Gastrocnemius medialis (tissue), 4 donors: ENCODE data around the gene LRG1. TPM values are rescaled to one million over a fixed set of nuclear protein-coding genes. Genes with fewer than 3 reads are reported as not detected.
A peak's percentile ranks its signal among the peaks of the same experiment; 100 is the strongest.

Experiments used
- ATAC-seq, 2 donors: fragments of 150-250 bp; one replicate each; pipeline ENCODE4 v1.9.1; 2016
- DNase-seq, 2 donors: peaks; one replicate each; pipeline ENCODE4 v3.0.0-alpha.2; 2019
- H3K27ac ChIP-seq, 4 donors: fragments of 200-600 bp; sonication (generic); 1 replicate in 1 of 4; 2 replicates in 3 of 4; pipeline ENCODE4 v1.5.1; 2016 to 2018; ENCODE audit warnings: mild to moderate bottlenecking in 2 of 4, moderate library complexity in 1 of 4
- H3K27me3 ChIP-seq, 3 donors: fragments of 200-600 bp; sonication (generic) in 2 of 3; 1 replicate in 1 of 3; 2 replicates in 2 of 3; pipeline versions ENCODE4 v1.5.1 to v1.6.0; 2016 to 2019; ENCODE audit warnings: mild to moderate bottlenecking in 1 of 3, moderate library complexity in 1 of 3
- H3K36me3 ChIP-seq, 2 donors: fragments of 200-600 bp; sonication (generic) in 1 of 2; one replicate each; pipeline ENCODE4 v1.5.1; 2017 to 2018
- H3K4me1 ChIP-seq, 2 donors: fragments of 200-600 bp; sonication (generic) in 1 of 2; one replicate each; pipeline ENCODE4 v1.5.1; 2016 to 2017; ENCODE audit warnings: mild to moderate bottlenecking in 2 of 2
- H3K4me3 ChIP-seq, 4 donors: fragments of 200-600 bp; sonication (generic) in 3 of 4; 1 replicate in 1 of 4; 2 replicates in 3 of 4; pipeline ENCODE4 v1.5.1; 2016 to 2019; ENCODE audit warnings: mild to moderate bottlenecking in 2 of 4
- H3K9me3 ChIP-seq, 3 donors: fragments of 200-600 bp; sonication (generic) in 2 of 3; 1 replicate in 1 of 3; 2 replicates in 2 of 3; pipeline ENCODE4 v1.5.1; 2016 to 2019
- POLR2A ChIP-seq, 2 donors: fragments of 450-650 bp; IDR thresholded peaks; one replicate each; pipeline ENCODE4 v1.6.1; 2017; ENCODE audit warnings: antibody characterized with exemption in 2 of 2, mild to moderate bottlenecking in 2 of 2, moderate library complexity in 2 of 2
- in situ Hi-C, 4 donors: fragments of 200-750 bp; cut with MboI; loops; one replicate each; pipeline versions ENCODE4 v1.15.0 to v1.8.0; 2017; ENCODE audit warnings: low sequenced_read_pairs in 4 of 4
- intact Hi-C: fragments of 100-400 bp; cut with DNase I; formaldehyde crosslinking; loops from one replicate; pipeline ENCODE4 v1.15.1; 2023; ENCODE audit warnings: low total_unique reads
- total RNA-seq, 4 donors: library from RNA; depleted of rRNA; stranded (reverse); fragments of >200 nt; gene quantifications; one replicate each; pipeline versions ENCODE4 v1.1.0 to v1.2.3, GENCODE V29; 2016
- TF ChIP-seq, protein P1 (sequence below), 5 experiments: fragments of 450-650 bp in 3 of 5; fragments of 200-600 bp in 2 of 5; sonication (generic) in 2 of 5; IDR thresholded peaks in 4 of 5; conservative IDR thresholded peaks in 1 of 5; 1 replicate in 4 of 5; 2 replicates in 1 of 5; pipeline ENCODE4 v1.5.1; 2016 to 2019; ENCODE audit warnings: antibody characterized with exemption in 5 of 5, mild to moderate bottlenecking in 3 of 5, moderate library complexity in 3 of 5

LRG1 gene
- total RNA-seq, 4 donors from 2014 or later, result 0.15 to 2.7 (median 0.98) TPM; not detected in 1

DNA sequence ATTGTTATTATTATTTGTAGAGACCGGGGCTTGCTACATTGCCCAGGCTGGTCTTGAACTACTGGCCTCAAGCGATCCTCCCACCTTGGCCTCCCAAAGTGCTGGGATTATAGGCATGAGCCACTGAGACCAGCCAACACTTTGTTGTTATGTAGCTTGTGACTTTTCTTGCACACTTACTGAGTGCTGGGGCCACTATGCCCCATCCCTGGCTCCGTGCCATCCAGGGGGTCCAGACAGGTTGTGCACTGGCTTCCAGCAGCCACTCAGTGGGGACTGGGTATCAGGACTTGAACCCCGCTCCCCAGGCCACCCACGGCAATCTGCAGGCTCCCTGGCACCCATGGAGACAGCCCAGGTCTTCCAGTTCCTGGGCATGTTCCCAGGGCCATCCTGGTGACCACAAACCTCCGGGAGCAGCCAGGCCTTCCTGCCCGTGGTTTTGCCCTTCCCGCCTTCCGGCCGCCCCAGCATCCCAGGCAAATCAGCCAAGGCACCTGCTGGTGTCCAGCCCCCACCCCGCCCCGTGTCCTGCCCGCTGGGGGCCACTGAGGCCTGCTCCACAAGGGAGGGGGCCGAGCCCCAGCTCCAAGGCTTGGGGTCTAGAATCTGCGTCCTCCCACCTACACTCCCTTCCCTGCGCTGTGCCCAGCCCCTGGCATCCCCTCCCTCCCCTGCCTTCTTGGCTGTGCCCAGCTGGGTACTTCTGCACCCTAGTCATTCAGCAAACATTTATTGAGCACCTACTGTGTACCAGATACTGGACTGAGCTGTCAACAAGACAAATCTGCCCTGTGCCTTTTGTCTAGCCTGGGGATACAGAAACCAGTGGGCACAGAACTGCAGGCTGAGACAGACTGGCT is 43.4 kb upstream of the LRG1 start:
- in situ Hi-C loops, result no loop called here
- Histone ChIP-seq H3K36me3 (no peaks in the 10 kb centered on the region), H3K9me3 (no peaks in the 10 kb centered on the region), H3K27me3 (peaks cover 36 to 47% (median 39%) of the 10 kb centered on the region in 3 donors), H3K4me3 (no peak overlapping the region), H3K4me1 (peaks cover 0 to 18% of the 10 kb centered on the region in 2 donors), H3K27ac (no peak overlapping the region)
- ATAC-seq (no peak), DNase-seq (no peak)
- TF ChIP-seq POLR2A (IDR thresholded peaks at IDR 0.05), result no peak
- TF ChIP-seq, protein P1, sequence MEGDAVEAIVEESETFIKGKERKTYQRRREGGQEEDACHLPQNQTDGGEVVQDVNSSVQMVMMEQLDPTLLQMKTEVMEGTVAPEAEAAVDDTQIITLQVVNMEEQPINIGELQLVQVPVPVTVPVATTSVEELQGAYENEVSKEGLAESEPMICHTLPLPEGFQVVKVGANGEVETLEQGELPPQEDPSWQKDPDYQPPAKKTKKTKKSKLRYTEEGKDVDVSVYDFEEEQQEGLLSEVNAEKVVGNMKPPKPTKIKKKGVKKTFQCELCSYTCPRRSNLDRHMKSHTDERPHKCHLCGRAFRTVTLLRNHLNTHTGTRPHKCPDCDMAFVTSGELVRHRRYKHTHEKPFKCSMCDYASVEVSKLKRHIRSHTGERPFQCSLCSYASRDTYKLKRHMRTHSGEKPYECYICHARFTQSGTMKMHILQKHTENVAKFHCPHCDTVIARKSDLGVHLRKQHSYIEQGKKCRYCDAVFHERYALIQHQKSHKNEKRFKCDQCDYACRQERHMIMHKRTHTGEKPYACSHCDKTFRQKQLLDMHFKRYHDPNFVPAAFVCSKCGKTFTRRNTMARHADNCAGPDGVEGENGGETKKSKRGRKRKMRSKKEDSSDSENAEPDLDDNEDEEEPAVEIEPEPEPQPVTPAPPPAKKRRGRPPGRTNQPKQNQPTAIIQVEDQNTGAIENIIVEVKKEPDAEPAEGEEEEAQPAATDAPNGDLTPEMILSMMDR (IDR thresholded peaks at IDR 0.05 in 4 of 5, conservative IDR thresholded peaks at IDR 0.05 in 1 of 5), result no peak
- intact Hi-C loops, result no loop called here

DNA sequence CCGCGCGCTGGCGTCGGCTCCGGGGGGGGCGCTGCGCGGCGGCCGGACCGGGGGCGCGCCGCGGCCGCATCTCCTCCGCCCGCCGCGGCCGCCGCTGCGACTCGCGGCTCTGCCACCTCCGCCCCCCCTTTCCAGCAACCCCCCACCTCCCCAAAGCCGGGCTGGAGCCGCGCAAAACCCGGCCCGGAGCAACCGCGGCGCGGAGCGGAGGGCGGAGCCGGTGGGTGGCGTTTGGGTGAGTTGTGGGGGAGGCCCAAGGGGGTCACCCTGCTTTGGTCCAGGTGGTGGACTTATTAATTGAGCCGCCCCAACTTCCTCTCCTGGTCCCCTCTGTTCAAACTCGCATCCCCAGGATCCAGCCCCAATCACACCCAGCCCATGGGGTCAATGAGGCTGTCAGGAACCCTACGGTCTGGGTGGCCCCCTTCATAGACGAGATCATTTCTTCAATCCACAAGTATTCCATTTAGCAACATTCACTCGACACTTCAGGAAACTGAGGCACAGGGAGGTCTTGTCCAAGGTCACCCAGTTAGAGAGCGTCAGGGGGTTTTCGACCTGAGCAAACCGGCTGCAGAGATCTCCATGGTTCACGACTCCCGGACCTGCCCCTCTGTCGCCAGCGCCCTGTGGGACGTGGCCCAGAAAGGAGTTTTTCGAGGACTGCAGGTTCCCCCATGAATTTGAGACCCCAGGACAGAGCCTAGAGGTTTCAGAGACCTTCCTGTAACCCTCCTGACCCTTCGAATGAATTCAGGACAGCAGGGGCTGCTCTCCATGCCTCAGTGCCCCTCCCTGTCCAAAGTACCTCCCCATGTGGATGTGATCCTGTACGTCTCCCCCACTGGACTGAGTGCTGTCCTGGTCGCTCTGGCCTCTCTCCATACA is 42.1 kb upstream of the LRG1 start:
- H3K27ac ChIP-seq, result no peak overlapping the region
- TF ChIP-seq, protein P1 (IDR thresholded peaks at IDR 0.05 in 4 of 5, conservative IDR thresholded peaks at IDR 0.05 in 1 of 5), result no peak
- no peak for TF ChIP-seq POLR2A (IDR thresholded peaks at IDR 0.05)
- H3K4me3 ChIP-seq, result no peak overlapping the region
- ATAC-seq (no peak), DNase-seq (no peak)
- H3K9me3 ChIP-seq, result no peaks in the 10 kb centered on the region
- H3K4me1 ChIP-seq, result peaks cover 0 to 18% of the 10 kb centered on the region in 2 donors
- in situ Hi-C loops, result no loop called here
- no peaks in the 10 kb centered on the region for H3K36me3 ChIP-seq
- H3K27me3 ChIP-seq, result peaks cover 36 to 47% (median 39%) of the 10 kb centered on the region in 3 donors
- intact Hi-C loops, result no loop called here

DNA sequence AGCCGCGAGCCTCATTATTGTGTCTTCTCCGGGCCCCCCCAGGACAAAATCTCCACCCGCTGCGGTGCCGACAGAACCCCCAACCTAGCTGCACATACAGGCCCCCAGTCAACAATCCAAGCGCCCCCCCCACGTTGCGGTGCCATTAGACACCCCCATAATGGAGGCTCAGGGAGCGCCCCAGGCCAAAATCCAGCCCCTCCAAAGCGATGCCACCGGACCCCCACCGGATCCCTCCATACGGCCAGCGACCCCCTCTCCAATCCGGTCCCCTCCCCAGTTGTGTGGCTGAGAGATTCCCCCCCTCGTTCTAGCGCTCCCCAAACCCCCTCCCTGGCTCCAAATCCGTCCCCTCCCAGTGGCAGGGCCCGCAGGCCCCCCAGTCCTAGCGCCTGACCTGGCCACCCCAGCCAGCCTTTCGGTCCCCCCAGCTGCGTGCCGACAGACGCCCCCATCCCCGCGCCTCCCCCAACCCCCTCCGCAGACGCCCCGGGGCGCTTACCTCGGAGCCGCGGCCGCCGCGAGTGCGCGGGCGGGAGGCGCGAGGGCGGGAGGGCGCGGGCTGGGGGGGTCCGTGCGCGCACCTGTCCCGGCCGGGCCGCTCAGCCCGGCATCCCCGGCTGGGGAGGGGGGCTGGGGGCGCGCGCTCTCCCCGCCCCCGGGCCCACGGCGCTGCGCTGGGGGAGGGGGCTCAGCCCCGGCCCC is 41.3 kb upstream of the LRG1 start:
- H3K4me1 ChIP-seq, result peaks cover 0 to 18% of the 10 kb centered on the region in 2 donors
- intact Hi-C loops, result no loop called here
- no peak for ATAC-seq

More for the DNA sequence above, 41.3 kb upstream of the LRG1 start:
- Histone ChIP-seq H3K36me3 (no peaks in the 10 kb centered on the region), H3K27ac (peak overlapping the region in 2 of 4 donors; percentile 26 to 35), H3K9me3 (no peaks in the 10 kb centered on the region), H3K27me3 (peaks cover 36 to 47% (median 37%) of the 10 kb centered on the region in 3 donors), H3K4me3 (peak overlapping the region; percentile 36 to 48 (median 41))
- in situ Hi-C loops, result no loop called here
- TF ChIP-seq, protein P1 (IDR thresholded peaks at IDR 0.05 in 4 of 5, conservative IDR thresholded peaks at IDR 0.05 in 1 of 5), result no peak
- no peak for TF ChIP-seq POLR2A (IDR thresholded peaks at IDR 0.05)
- no peak for DNase-seq
